HFFc6 (cell line): ENCODE results near the gene MTG2. TPM values are rescaled to one million over a fixed set of nuclear protein-coding genes. Genes with fewer than 3 reads are reported as not detected.

Experiments
- DNase-seq: peaks from one replicate; pipeline ENCODE4 v3.0.0-alpha.2; 2018
- H3K27ac Mint-ChIP-seq: 2 replicates; pipeline ENCODE4 v1.8.0; 2020; ENCODE audit warnings: mild to moderate bottlenecking, mixed read lengths
- H3K27me3 Mint-ChIP-seq: 2 replicates; pipeline ENCODE4 v1.8.0; 2021; ENCODE audit warnings: mild to moderate bottlenecking, moderate library complexity, mixed read lengths; ENCODE audit not compliant: insufficient read depth
- H3K36me3 Mint-ChIP-seq: 2 replicates; pipeline ENCODE4 v1.8.0; 2021; ENCODE audit warnings: low read depth, mixed read lengths
- H3K4me1 Mint-ChIP-seq: 2 replicates; pipeline ENCODE4 v1.8.0; 2020; ENCODE audit warnings: low read depth, mixed read lengths
- H3K4me3 Mint-ChIP-seq: 2 replicates; pipeline ENCODE4 v1.8.0; 2020; ENCODE audit warnings: mild to moderate bottlenecking, moderate library complexity, mixed read lengths
- H3K9me3 Mint-ChIP-seq: 2 replicates; pipeline ENCODE4 v1.8.0; 2020; ENCODE audit warnings: mild to moderate bottlenecking, mixed read lengths
- total RNA-seq, 6 experiments: library from RNA; stranded (reverse); fragmentation: NEBNext Ultra II Directional; extraction: Animal tissue kit (Norgen Biotek cat#: 25700); gene quantifications; 2 replicates in 1 of 6; 3 replicates in 5 of 6; pipeline ENCODE4 v1.2.3, GENCODE V29; 2021
- TF ChIP-seq, protein P1 (sequence below): fragments of 200-600 bp; sonication (generic); IDR thresholded peaks from 2 replicates; pipeline ENCODE4 v1.5.0; 2021; ENCODE audit warnings: antibody characterized with exemption, mild to moderate bottlenecking

The MTG2 gene
- total RNA-seq, 6 experiments from 2014 or later, result 27.9 to 33.8 (median 30.2) TPM

DNA sequence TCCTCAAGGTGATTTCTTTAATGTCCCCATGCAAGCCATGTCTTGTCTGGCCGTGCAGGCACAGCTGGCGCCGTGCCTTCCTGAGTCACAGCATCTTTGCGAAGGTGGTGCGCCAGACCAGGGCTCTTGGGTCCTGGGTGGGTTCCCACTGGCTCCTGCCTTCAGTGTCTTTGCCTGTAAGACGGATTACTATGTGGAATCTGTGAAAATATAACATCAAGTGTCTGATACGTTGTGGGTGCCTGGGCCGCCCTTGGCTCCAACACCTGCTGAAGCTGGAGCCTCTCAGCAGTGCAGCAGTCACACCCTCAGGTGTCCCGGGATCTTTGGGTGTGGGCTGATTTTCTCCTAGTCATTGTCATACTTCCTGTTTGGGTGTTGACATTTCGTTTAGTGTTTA, 58.7 kb downstream of the MTG2 start:
- H3K27ac Mint-ChIP-seq, result no peak overlapping the region
- DNase-seq, result no peak
- H3K36me3 Mint-ChIP-seq, result peaks cover 5% of the 10 kb centered on the region; the same call in 1 of the 2 replicates
- TF ChIP-seq, protein P1, sequence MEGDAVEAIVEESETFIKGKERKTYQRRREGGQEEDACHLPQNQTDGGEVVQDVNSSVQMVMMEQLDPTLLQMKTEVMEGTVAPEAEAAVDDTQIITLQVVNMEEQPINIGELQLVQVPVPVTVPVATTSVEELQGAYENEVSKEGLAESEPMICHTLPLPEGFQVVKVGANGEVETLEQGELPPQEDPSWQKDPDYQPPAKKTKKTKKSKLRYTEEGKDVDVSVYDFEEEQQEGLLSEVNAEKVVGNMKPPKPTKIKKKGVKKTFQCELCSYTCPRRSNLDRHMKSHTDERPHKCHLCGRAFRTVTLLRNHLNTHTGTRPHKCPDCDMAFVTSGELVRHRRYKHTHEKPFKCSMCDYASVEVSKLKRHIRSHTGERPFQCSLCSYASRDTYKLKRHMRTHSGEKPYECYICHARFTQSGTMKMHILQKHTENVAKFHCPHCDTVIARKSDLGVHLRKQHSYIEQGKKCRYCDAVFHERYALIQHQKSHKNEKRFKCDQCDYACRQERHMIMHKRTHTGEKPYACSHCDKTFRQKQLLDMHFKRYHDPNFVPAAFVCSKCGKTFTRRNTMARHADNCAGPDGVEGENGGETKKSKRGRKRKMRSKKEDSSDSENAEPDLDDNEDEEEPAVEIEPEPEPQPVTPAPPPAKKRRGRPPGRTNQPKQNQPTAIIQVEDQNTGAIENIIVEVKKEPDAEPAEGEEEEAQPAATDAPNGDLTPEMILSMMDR, result no peak
- peaks cover 2% of the 10 kb centered on the region for H3K27me3 Mint-ChIP-seq
- peaks cover 12% of the 10 kb centered on the region for H3K4me1 Mint-ChIP-seq
- H3K9me3 Mint-ChIP-seq, result no peaks in the 10 kb centered on the region
- H3K4me3 Mint-ChIP-seq, result no peak overlapping the region

DNA sequence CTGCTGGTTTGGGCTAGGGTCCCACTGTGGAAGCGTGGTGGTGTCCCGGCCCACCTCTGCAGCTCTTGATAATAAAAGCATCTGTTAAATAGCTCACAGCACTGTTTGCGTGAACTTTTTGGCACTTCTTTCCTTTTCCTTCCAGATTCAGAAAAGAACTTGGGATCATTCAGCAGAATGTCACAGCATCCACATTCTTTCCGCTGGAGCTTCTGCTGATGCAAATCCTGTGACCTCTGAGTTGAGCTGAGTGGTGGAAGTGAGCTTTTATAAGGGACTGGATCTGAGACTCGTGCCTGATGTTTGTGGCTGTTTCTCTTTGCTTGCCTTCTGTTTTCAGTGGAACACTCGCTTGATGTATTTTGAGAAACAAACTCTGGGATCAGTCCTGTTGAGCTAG, 59.3 kb downstream of the MTG2 start:
- TF ChIP-seq, protein P1, result no peak
- no peaks in the 10 kb centered on the region for H3K9me3 Mint-ChIP-seq
- peaks cover 5% of the 10 kb centered on the region; the same call in 1 of the 2 replicates for H3K36me3 Mint-ChIP-seq
- no peak for DNase-seq
- H3K27ac Mint-ChIP-seq, result no peak overlapping the region
- H3K4me3 Mint-ChIP-seq, result no peak overlapping the region
- H3K4me1 Mint-ChIP-seq, result peaks cover 12% of the 10 kb centered on the region
- peaks cover 2% of the 10 kb centered on the region for H3K27me3 Mint-ChIP-seq

DNA sequence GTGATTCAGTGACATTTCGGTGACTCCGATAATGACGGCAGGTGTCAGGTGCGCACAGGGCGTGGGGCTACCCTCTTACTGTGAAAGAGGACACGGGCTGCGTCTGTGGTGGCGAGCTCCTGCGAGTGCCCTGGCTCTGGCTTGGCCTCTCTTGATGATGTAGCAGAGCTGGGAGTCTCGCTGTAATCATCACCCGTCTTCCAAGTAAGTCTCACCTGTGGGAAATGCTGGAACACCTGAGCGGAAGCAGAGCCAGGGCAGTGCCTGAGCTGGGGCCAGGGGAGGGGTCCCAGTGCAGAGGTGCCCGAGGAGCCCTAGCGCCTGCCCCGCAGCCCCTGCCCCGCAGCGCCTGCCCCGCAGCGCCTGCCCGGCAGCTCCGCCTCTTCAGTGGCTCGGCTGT, 60.3 kb downstream of the MTG2 start:
- Mint-ChIP-seq H3K27ac (no peak overlapping the region), H3K9me3 (no peaks in the 10 kb centered on the region), H3K27me3 (peaks cover 2% of the 10 kb centered on the region), H3K4me1 (peaks cover 7% of the 10 kb centered on the region), H3K4me3 (no peak overlapping the region), H3K36me3 (peaks cover 5% of the 10 kb centered on the region; the same call in 1 of the 2 replicates)
- DNase-seq, result no peak
- TF ChIP-seq, protein P1, result no peak

DNA sequence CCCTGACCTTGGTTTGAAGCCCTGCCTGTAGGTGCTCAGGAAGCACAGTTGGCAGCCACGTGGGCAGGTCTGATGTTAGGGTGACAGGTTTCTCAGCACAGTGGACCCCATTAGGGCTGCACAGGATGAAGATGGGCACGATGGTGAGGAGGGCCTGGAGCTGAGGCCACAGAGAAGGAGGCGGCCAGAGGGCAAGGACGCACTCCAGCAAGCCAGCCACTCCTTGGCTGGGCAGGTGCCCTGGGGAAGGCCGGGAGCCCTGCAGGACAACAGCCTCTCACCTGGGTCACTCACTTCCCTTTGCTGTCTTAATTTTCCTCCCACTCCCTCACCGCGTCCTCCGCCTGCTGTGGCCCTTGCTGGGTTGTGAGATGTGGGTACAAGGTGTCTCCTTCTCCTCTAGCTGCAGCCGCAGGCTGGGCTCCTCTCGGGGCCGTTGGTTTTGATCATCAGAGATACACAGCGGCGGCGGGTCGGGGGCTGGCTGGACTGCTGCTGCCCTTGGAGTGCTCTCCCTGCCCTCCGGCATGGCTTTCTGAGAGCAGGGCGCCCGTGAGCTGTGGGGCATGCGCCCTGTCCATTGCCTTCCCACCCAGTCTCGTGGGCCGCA, 61.2 kb downstream of the MTG2 start:
- Mint-ChIP-seq H3K9me3 (no peaks in the 10 kb centered on the region), H3K36me3 (peaks cover 5% of the 10 kb centered on the region; the same call in 1 of the 2 replicates), H3K4me3 (no peak overlapping the region), H3K27me3 (peaks cover 2% of the 10 kb centered on the region), H3K4me1 (peaks cover 6% of the 10 kb centered on the region), H3K27ac (no peak overlapping the region)
- TF ChIP-seq, protein P1, result no peak
- DNase-seq, result no peak

DNA sequence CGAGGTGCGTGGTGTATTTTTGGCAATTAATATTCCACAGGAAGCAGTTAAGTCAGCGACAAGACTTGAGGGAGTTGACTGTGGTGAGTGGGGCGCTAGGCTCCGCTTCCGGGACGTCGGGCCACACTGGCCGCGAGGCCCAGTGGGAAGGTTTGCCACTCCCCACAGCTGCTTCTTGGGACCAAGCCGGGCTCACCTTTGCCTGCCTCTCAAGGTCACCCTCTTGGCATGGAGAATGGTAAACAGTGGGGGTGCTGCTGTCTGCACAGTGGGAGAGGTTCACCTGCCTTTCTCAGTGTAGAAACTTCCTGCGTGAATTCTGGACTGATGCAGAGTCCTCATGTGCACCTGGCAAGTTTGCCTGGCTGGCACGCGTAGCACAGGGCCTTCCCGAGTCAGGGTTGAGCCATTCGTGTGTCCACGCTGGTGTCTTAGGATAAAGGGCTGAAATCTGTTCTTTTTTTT, 61.8 kb downstream of the MTG2 start:
- Mint-ChIP-seq H3K4me3 (no peak overlapping the region), H3K36me3 (peaks cover 5% of the 10 kb centered on the region; the same call in 1 of the 2 replicates), H3K4me1 (peaks cover 6% of the 10 kb centered on the region), H3K9me3 (no peaks in the 10 kb centered on the region), H3K27me3 (peaks cover 2% of the 10 kb centered on the region), H3K27ac (no peak overlapping the region)
- TF ChIP-seq, protein P1, result no peak
- DNase-seq, result no peak
